ENCODE results near the gene TMUB1. TPM values are rescaled to one million over a fixed set of nuclear protein-coding genes. Genes with fewer than 3 reads are reported as not detected.
A peak's percentile ranks its signal among the peaks of the same experiment; 100 is the strongest.

TMUB1 gene
- polyA plus RNA-seq, 2 of the 4 experiments (the other 2 are of a cell fraction) = 14.0 to 37.7 TPM

GRCh38 chr7:151056283-151056665 lies 27.0 kb downstream of the TMUB1 start:
- ChIA-PET CTCF (interaction anchor here (1.7 kb wide), 1 partner anchor 28 kb away, joined by 3 read pairs; the partner anchor contains the start of gene ABCB8), POLR2A (no interaction called here)
- no peak for DNase-seq (ENCODE audit: low read depth in 1 of 2, low spot score in 1 of 2)
- peak overlapping the region; percentile 88 for H3K4me2 ChIP-seq
- H3K27ac ChIP-seq = no peak overlapping the region
- no peak overlapping the region for H3K4me3 ChIP-seq
- H3K9me3 ChIP-seq = no peaks in the 10 kb centered on the region
- ATAC-seq = no peak
- FAIRE-seq = no peak
- 74% methylated on average over 6 of the region's 6 CpGs for WGBS (ENCODE audit: missing lambda C conversion rate)
- TF ChIP-seq MAZ (IDR thresholded peaks at IDR 0.05; ENCODE audit: borderline replicate concordance, low read depth, low read length) (no peak), EHF (CRISPR knock-in tag; IDR thresholded peaks at IDR 0.05) (no peak), JUNB (IDR thresholded peaks at IDR 0.05) (no peak), GATA3 (IDR thresholded peaks at IDR 0.05; ENCODE audit: borderline replicate concordance) (no peak), PBX3 (IDR thresholded peaks at IDR 0.05) (no peak), HES2 (IDR thresholded peaks at IDR 0.05) (no peak), RARB (CRISPR knock-in tag; IDR thresholded peaks at IDR 0.05) (no peak), HDAC2 (IDR thresholded peaks at IDR 0.05) (no peak), MYC (IDR thresholded peaks at IDR 0.05; ENCODE audit: borderline replicate concordance, low read length) (no peak), USF2 (IDR thresholded peaks at IDR 0.05) (no peak)
- peaks cover 16% of the 10 kb centered on the region for H3K4me1 ChIP-seq

- WGBS (ENCODE audit: missing lambda C conversion rate) = 76% methylated on average over 8 of the region's 8 CpGs
- DNase-seq (ENCODE audit: low read depth in 1 of 2, low spot score in 1 of 2) (no peak), ATAC-seq (no peak), FAIRE-seq (no peak)
- TF ChIP-seq USF2 (IDR thresholded peaks at IDR 0.05) (no peak), RNF2 (IDR thresholded peaks at IDR 0.05; ENCODE audit: borderline replicate concordance, low read depth) (no peak), MAX (IDR thresholded peaks at IDR 0.05) (no peak), MAZ (IDR thresholded peaks at IDR 0.05; ENCODE audit: borderline replicate concordance, low read depth, low read length) (no peak), ZC3H11A (IDR thresholded peaks at IDR 0.05) (no peak), RARB (CRISPR knock-in tag; IDR thresholded peaks at IDR 0.05) (no peak), FOSB (CRISPR knock-in tag; IDR thresholded peaks at IDR 0.05) (no peak), JUNB (IDR thresholded peaks at IDR 0.05) (no peak), SMC3 (IDR thresholded peaks at IDR 0.05) (no peak), CTCF (IDR thresholded peaks at IDR 0.05) (no peak), TP53 (CRISPR knock-in tag; IDR thresholded peaks at IDR 0.05) (no peak), POLR2A (IDR thresholded peaks at IDR 0.05; ENCODE audit: low read length) (no peak)
- no peak overlapping the region for H3K27ac ChIP-seq
- no peak overlapping the region for H3K4me3 ChIP-seq
- CTCF ChIA-PET = interaction anchor here (0.9 kb wide), 1 partner anchor 58 kb away, joined by 3 read pairs; no protein-coding TSS in a partner anchor
- peaks cover 11% of the 10 kb centered on the region for H3K4me1 ChIP-seq
- POLR2A ChIA-PET = no interaction called here
- no peak overlapping the region for H3K4me2 ChIP-seq
- H3K9me3 ChIP-seq = no peaks in the 10 kb centered on the region
These were observed 29.5 kb downstream of the TMUB1 start for GRCh38 chr7:151053751-151054150.

GRCh38 chr7:151053096-151053495 lies 30.2 kb downstream of the TMUB1 start:
- Histone ChIP-seq H3K27ac (no peak overlapping the region), H3K9me3 (no peaks in the 10 kb centered on the region), H3K4me2 (no peak overlapping the region), H3K4me1 (peaks cover 7% of the 10 kb centered on the region; the same call in 1 of the 3 replicates), H3K4me3 (no peak overlapping the region)
- TF ChIP-seq ZC3H11A (IDR thresholded peaks at IDR 0.05) (no peak), POLR2A (IDR thresholded peaks at IDR 0.05; ENCODE audit: low read length) (no peak), EP300 (IDR thresholded peaks at IDR 0.05) (no peak), HES2 (IDR thresholded peaks at IDR 0.05) (no peak), KDM5A (IDR thresholded peaks at IDR 0.05) (no peak), FOXS1 (CRISPR knock-in tag; IDR thresholded peaks at IDR 0.05) (no peak), NPAS2 (CRISPR knock-in tag; IDR thresholded peaks at IDR 0.05; ENCODE audit: borderline replicate concordance) (no peak), CEBPB (IDR thresholded peaks at IDR 0.05) (no peak), CBX8 (IDR thresholded peaks at IDR 0.05) (no peak), FOSL2 (IDR thresholded peaks at IDR 0.05) (no peak), FOSL2 (CRISPR knock-in tag; IDR thresholded peaks at IDR 0.05) (no peak), RARB (CRISPR knock-in tag; IDR thresholded peaks at IDR 0.05) (no peak), FOSB (CRISPR knock-in tag; IDR thresholded peaks at IDR 0.05) (no peak), NR3C1 (IDR thresholded peaks at IDR 0.05) (no peak), BCL3 (IDR thresholded peaks at IDR 0.05) (no peak), KDM1A (IDR thresholded peaks at IDR 0.05; ENCODE audit: low read depth) (no peak), SREBF2 (IDR thresholded peaks at IDR 0.05) (no peak), RFX5 (IDR thresholded peaks at IDR 0.05) (no peak)
- FAIRE-seq (no peak), ATAC-seq (no peak), DNase-seq (ENCODE audit: low read depth in 1 of 2, low spot score in 1 of 2) (no peak)
- WGBS (ENCODE audit: missing lambda C conversion rate) = 74% methylated on average over 4 of the region's 4 CpGs
- CTCF ChIA-PET = interaction anchor here (0.9 to 1.5 kb wide), 3 partner anchors 10 to 24 kb away, joined by 3 to 8 read pairs (median 5); partner anchors contain the start of gene ABCB8
- POLR2A ChIA-PET = no interaction called here
